NCI-H510A (cell line): ENCODE measurements around the gene PDGFRB.

Source experiments
- DNase-seq: peaks from one replicate; lab custom pipeline; 2025; lab: John Stamatoyannopoulos, UW

PDGFRB gene

DNA sequence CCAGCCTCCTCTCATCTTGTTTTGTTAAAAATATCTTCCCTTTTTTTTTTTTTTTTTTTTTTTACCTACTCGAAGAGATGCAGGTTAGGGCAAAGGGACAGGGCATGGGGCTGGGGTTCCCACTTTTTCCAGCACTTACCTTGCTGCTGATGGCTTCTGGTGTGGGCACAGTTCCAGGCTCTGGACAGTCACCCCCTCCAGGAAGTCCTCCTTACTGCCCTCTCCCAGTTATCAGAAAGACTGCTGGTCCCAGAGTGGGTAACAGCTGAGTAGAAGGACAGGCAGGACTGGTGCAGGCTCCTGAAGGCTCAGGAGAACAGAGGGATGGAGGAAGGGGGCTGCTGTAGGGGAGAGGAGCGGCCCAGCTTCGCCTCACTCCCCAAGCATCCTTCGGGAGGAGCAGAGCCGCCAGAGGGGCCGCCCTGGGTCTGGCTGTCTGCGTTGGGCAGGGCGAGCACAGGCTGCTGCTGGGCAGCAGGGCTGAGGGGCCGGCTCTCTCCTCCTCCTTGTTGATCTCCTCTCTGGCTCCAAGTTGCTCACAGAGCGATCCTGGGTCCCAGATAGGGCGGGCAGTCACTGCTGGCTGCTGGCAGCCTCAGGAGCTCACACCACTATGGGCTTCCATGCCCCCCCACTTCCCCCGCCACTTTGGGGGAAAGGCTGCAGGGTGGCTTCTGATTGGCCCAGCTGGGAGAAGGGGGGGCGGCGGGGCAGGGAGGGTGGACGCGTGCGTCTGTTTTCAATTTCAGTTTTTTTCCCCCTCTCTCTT, at the start of gene PDGFRB:
TSS of gene PDGFRB (minus strand) at position 588 of the 769 bp plus-strand sequence. CDS start 18,798 bp downstream, outside the sequence.
- DNase-seq, result peak; percentile 8

- no peak for DNase-seq
Measured at GRCh38 chr5:150204590-150204960, 48.9 kb upstream of the PDGFRB start.

DNA sequence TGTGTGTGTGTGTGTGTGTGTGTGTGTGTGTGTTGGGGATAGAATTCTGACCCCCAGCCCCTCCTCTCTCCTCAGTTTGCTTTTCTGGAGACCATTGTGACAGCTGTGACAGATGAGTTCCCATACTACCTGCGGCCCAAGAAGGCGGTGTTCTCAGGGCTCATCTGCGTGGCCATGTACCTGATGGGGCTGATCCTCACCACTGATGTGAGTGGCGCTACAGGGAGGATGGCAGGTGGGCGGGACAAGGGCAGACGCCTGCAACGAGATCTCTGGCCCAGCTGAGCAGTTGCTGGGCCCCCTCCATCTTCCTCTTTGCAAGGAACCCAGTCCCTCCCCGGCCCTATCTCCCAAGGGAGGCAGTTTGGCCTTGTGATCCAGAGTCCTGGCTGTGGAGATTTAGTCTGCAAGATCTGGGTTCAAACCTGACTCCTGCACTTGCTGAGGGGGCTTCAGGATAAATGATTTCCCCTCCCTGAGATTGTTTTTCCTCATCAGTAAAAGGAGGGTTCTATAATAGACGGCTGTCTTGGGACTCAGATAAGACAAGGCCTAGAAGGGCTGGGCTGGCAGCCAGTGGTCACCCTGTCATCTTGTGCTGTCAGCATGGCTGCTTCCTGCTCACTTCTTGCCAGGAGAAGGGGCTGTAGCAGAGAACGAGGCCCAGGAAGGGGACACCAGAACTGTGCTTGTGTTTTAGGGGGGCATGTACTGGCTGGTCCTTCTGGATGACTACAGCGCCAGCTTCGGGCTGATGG, 48.4 kb upstream of the PDGFRB start:
- no peak for DNase-seq

GRCh38 chr5:150202501-150202900, 46.9 kb upstream of the PDGFRB start:
- no peak for DNase-seq

- DNase-seq, result no peak
Measured at GRCh38 chr5:150197476-150197875, 41.8 kb upstream of the PDGFRB start.

DNA sequence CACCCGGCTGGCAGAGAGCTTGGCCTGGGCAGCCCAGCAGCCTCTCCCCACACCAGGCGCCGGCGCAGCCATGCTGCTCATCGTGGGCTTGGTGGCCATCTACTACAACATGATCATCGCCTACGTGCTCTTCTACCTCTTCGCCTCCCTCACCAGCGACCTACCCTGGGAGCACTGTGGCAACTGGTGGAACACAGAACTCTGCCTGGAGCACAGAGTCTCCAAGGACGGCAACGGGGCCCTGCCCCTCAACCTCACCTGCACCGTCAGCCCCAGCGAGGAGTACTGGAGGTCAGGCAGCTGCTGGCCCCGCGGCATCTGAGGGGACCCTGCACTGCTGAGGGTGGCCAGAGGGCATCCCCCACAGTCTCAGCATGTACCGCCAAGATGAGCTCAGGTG, 41.3 kb upstream of the PDGFRB start:
- no peak for DNase-seq

DNA sequence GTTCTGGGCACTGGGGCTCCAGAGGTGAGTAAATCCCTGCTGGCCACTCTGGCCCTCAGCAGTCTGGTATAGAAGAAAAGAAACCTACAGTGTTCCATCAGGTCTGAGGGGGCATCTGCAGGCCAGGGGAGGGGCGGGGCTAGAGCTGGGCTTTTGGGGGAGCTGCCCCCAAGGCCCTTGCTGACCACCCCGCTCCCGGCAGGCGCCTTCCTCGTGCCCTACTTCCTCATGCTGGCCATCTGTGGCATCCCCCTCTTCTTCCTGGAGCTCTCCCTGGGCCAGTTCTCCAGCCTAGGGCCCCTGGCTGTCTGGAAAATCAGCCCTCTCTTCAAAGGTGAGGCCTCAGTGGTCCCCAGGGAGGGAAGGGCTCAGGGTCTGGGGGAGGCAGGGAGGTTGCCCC, 40.9 kb upstream of the PDGFRB start:
- DNase-seq, result no peak

GRCh38 chr5:150195736-150196485, 40.3 kb upstream of the PDGFRB start:
- DNase-seq, result no peak

GRCh38 chr5:150192462-150192861, 36.8 kb upstream of the PDGFRB start:
- DNase-seq, result no peak

DNA sequence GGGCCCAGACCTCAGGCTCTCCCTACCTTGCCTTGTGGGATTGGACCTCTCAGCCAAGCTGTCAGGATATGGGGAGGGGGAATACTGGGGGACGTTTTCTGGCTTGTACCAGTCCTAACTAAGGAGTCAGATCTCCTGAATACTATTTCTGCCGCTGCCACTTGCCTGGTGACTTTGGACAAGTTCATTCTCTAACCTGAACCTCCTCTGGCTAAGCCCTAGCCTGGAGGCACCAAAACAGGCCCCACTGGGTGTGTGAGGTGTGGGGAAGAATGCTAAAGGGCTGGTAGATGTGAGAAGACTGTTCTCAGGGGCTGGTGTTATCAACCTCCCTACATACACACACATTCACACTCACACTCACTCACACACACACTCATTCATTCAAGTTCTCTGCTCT, 35.3 kb upstream of the PDGFRB start:
- no peak for DNase-seq

DNA sequence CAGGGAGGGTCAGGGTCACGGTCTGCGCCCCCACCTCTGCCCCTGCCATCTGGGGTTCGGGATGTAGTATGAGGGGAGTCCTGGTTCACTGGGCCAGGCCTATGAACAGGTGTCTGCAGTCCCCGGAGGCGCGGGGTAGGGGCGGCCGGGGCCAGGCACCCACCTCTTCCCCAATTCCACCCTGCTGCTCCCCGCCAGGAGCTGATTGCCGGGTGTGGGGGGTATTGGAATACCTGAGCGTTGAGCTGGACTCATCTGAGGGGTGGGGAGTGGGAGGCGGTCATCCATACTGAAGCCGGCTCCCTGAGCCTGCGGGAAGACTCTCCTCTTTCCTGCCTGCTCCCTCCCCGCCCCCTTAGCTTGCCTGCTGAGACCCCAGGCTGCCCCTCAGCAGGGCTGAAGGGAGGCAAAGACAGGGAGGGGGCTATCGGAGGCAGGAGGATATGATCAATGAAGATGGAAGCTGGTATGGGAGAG, 34.9 kb upstream of the PDGFRB start:
- DNase-seq, result no peak

DNA sequence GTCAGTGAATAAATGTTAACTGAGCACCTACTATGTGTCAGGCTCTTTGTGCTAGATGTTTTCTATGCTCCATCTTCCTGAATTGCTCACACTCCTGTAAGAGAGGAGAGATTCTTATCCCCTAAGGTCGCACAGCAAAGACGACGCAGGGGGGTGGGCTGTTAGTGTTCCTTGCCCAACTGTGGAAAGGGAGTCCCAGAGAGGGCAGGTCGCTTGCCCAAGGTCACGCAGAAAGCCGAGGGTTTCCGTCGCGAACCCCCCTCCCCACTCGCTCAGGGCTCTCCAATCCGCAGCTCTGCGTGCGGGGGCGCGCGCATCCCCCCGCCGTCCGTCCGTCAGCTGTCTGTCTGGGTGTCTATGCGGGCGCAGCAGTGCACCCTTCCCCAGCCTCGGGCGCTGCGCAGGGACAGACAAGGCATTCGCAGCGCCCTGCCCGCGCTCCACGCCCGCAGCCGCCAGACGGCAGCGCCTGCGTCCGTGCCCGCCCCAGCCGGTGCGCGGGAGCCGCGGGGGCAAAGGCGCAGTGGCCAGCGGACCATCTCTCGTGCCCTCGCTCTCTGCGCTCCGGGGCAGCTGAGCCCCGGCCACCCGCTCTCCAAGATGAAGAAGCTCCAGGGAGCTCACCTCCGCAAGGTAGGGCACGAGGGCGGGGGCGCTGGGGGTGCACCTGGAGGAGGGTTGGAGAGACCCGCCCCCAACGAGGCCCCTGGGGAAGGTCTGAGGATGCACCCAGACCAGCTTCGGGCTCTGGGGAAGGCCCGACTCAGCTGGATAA, 34.3 kb upstream of the PDGFRB start, which contains the start of gene SLC6A7:
TSS of gene SLC6A7 (plus strand) at position 335 of the 775 bp plus-strand sequence. CDS start at position 601, 266 bp downstream.
- DNase-seq, result no peak

- no peak for DNase-seq
Measured at GRCh38 chr5:150189326-150189725, 33.7 kb upstream of the PDGFRB start.

- no peak for DNase-seq
Measured at GRCh38 chr5:150188146-150188842, 32.6 kb upstream of the PDGFRB start.

- no peak for DNase-seq
Measured at GRCh38 chr5:150186897-150187296, 31.3 kb upstream of the PDGFRB start.

DNA sequence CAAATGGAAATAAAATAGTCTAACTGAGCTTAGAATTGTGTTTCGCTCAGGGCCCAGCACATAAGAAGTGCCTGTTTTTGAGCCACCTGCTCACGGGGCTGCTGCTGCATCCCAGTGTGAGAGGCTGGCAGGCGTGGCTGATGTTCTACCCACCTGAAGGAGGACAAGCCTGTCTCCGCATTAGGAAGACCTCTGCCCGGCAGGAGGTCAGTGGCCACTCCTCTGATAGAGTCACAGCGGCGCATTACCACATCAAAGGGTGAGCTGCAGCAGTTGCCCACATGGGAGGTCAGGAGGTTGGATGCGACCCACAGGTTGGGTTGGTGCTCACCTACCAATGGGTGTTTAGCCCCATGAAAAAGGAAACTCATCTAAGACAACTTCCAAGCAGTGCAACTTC, 30.5 kb upstream of the PDGFRB start:
- DNase-seq, result no peak

DNA sequence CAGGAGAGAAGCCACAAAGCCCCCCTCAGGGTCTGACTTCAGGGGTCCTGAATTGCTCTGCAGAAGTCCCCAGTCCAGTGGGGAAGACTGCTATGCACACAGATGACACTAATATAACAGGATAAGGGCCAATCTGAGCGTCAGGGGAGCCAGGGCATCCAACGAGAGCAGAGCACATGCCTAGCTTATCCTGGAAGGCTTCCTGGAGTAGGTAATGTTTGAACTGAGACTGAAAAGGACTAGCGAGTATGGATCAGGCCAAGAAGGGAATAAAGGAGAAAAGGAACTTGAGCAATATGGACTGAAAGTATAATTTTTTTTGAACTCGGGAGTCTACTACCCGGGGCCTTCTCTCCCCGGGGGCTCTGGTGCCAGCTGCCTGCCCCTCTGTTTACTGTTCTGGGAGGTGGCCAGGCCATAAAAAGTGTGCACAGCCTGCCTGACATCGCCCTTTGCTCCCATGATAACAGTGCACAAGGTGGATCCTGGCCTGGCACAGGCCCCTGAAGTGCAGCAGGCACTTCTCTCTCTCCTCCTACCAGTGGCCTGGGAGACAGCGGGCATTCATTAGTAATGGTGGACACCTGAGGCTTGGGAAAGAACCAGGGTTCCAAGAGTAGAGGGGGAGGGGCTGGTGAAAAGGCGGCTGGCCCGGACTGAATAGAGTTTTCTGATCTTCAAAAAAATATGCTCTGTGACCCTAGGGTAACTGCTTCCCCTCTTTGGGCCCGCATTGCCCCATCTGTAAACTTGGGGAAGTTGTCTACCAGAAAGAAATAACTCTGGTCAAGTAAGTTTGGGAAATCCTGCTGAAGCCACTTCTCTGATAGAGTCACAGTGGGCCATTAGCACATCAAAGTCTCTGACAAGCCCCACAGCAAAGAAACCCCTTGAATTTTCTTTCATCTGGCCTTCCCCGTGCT, 29.6 kb upstream of the PDGFRB start:
- DNase-seq, result no peak

- DNase-seq, result no peak
Measured at GRCh38 chr5:150184006-150184405, 28.4 kb upstream of the PDGFRB start.

DNA sequence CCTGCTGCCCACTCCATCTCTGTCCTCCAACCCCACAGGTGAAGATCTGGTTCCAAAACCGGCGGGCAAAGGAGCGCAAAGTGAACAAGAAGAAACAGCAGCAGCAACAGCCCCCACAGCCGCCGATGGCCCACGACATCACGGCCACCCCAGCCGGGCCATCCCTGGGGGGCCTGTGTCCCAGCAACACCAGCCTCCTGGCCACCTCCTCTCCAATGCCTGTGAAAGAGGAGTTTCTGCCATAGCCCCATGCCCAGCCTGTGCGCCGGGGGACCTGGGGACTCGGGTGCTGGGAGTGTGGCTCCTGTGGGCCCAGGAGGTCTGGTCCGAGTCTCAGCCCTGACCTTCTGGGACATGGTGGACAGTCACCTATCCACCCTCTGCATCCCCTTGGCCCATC, 27.8 kb upstream of the PDGFRB start:
- DNase-seq, result no peak

GRCh38 chr5:150182774-150183173, 27.1 kb upstream of the PDGFRB start:
- DNase-seq, result no peak
